Adrenal gland (tissue), 12 donors: ENCODE data around the gene GCG. TPM values are rescaled to one million over a fixed set of nuclear protein-coding genes. Genes with fewer than 3 reads are reported as not detected.

ENCODE experiments used
- DNase-seq, 7 donors: peaks; one replicate each; pipeline ENCODE4 v3.0.0-alpha.2; 2019 to 2020
- H3K27ac ChIP-seq, 5 donors: fragments of 200-600 bp; sonication (generic) in 4 of 5; 1 replicate in 3 of 5; 2 replicates in 2 of 5; pipeline versions ENCODE4 v1.5.1 to v1.8.0; 2016 to 2020; ENCODE audit warnings: mild to moderate bottlenecking in 1 of 5
- H3K27me3 ChIP-seq: fragments of 200-600 bp; 2 replicates; pipeline ENCODE4 v1.8.0; 2021
- H3K36me3 ChIP-seq, 2 donors: fragments of 200-600 bp; replicated peaks in 1 of 2; 1 replicate in 1 of 2; 2 replicates in 1 of 2; pipeline versions ENCODE4 v1.5.1 to v1.8.0; 2018 to 2022
- H3K4me1 ChIP-seq, 2 donors: fragments of 200-600 bp; replicated peaks in 1 of 2; 1 replicate in 1 of 2; 2 replicates in 1 of 2; pipeline versions ENCODE4 v1.5.1 to v1.8.0; 2018 to 2021
- H3K4me3 ChIP-seq, 4 donors: fragments of 200-600 bp; sonication (generic) in 3 of 4; one replicate each; pipeline ENCODE4 v1.5.1; 2016 to 2018
- H3K9me3 ChIP-seq, 3 donors: fragments of 200-600 bp; sonication (generic) in 1 of 3; replicated peaks in 1 of 3; 1 replicate in 2 of 3; 2 replicates in 1 of 3; pipeline versions ENCODE4 v1.5.1 to v1.8.0; 2016 to 2021
- CTCF ChIP-seq, 6 experiments: fragments of 450-650 bp in 4 of 6; fragments of 200-600 bp in 2 of 6; sonication (generic) in 1 of 6; IDR thresholded peaks; 1 replicate in 5 of 6; 2 replicates in 1 of 6; pipeline versions ENCODE4 v1.5.1 to v1.8.0; 2016 to 2021; ENCODE audit warnings: antibody characterized with exemption in 6 of 6, mild to moderate bottlenecking in 2 of 6, moderate library complexity in 1 of 6
- POLR2A ChIP-seq, 2 donors: fragments of 450-650 bp; IDR thresholded peaks; one replicate each; pipeline ENCODE4 v1.6.1; 2017; ENCODE audit warnings: antibody characterized with exemption in 2 of 2, mild to moderate bottlenecking in 2 of 2, moderate library complexity in 1 of 2
- WGBS, 4 donors: extraction: QIAGEN DNeasy Blood & Tissue Kit in 2 of 4; methylation state at CpG; one replicate each; pipeline versions ENCODE4 v1.1.5 to v1.1.7; 2013 to 2017; 5-methylcytosine and 5-hydroxymethylcytosine counted together
- intact Hi-C, 2 donors: fragments of 100-400 bp; cut with DNase I; formaldehyde crosslinking; loops; one replicate each; pipeline versions ENCODE4 v1.14.1 to v1.15.0; 2022 to 2023
- polyA plus RNA-seq, 3 donors: library from polyadenylated mRNA; stranded (reverse); fragments of 200-250 nt in 2 of 3; fragments of 350-450 nt in 1 of 3; fragmentation: Illumina TruSeq in 1 of 3; extraction: RNeasy Lipid Tissue Mini Kit (QIAGEN cat#74804) in 1 of 3; gene quantifications; one replicate each; pipeline ENCODE4 v1.2.3, GENCODE V29; 2013 to 2014
- total RNA-seq, 9 donors: library from RNA; depleted of rRNA in 4 of 9; stranded (reverse); fragments of >200 nt in 4 of 9; fragments of 120-200 nt in 1 of 9; fragmentation: NEBNext Ultra II Directional in 1 of 9; extraction: Animal tissue kit (Norgen Biotek cat#: 25700) in 1 of 9; gene quantifications; one replicate each; pipeline versions ENCODE4 v1.1.0 to v1.2.4, GENCODE V29; 2013 to 2023
- donor health status: healthy with polysubstance abuse.
- donor health status: Bipolar disorder and iron deficiency.
- donor health status: DM: yes; HTN: yes; CAD: no.
- donor health status: DM: no; HTN: no; CAD: no.
- donor health status: DM: no; HTN: no; CAD: no.
- donor health status: DM: yes; HTN: yes; CAD: no.

GCG gene
- total and polyA plus RNA-seq, 12 donors: 0.22 to 0.51 TPM; not detected in 10

GRCh38 chr2:162107361-162107901 is 44.6 kb downstream of the GCG start:
- Histone ChIP-seq H3K36me3 (no peaks in the 10 kb centered on the region), H3K4me1 (peaks cover 4 to 6% of the 10 kb centered on the region in 2 donors), H3K4me3 (no peak overlapping the region), H3K27ac (no peak overlapping the region), H3K27me3 (no peaks in the 10 kb centered on the region), H3K9me3 (no peaks in the 10 kb centered on the region)
- whole genome bisulfite sequencing, 4 donors: 90 to 95% (median 90%) methylated on average over 4 of the region's 4 CpGs
- TF ChIP-seq CTCF (IDR thresholded peaks at IDR 0.05): no peak
- no peak for TF ChIP-seq POLR2A (IDR thresholded peaks at IDR 0.05)
- no peak for DNase-seq
- intact Hi-C loops: no loop called here

- WGBS, 4 donors: 36 to 61% (median 51%) methylated on average over 1 of the region's 1 CpG
- TF ChIP-seq POLR2A (IDR thresholded peaks at IDR 0.05): no peak
- no peak for TF ChIP-seq CTCF (IDR thresholded peaks at IDR 0.05)
- intact Hi-C loops: no loop called here
Observed at GRCh38 chr2:162106746-162107145, 45.3 kb downstream of the GCG start.

GRCh38 chr2:162106146-162106551 is 45.9 kb downstream of the GCG start:
- Histone ChIP-seq H3K27me3 (no peaks in the 10 kb centered on the region), H3K36me3 (no peaks in the 10 kb centered on the region), H3K4me3 (no peak overlapping the region), H3K27ac (no peak overlapping the region), H3K9me3 (no peaks in the 10 kb centered on the region), H3K4me1 (peaks cover 4 to 6% of the 10 kb centered on the region in 2 donors)
- 68 to 79% (median 70%) methylated on average over 3 of the region's 3 CpGs for WGBS, 4 donors
- no peak for DNase-seq
- intact Hi-C loops: no loop called here
- no peak for TF ChIP-seq POLR2A (IDR thresholded peaks at IDR 0.05)
- TF ChIP-seq CTCF (IDR thresholded peaks at IDR 0.05): no peak

More at GRCh38 chr2:162106746-162107145, 45.3 kb downstream of the GCG start:
- H3K4me1 ChIP-seq: peaks cover 4 to 6% of the 10 kb centered on the region in 2 donors
- no peak for DNase-seq
- H3K9me3 ChIP-seq: no peaks in the 10 kb centered on the region
- no peaks in the 10 kb centered on the region for H3K36me3 ChIP-seq
- no peaks in the 10 kb centered on the region for H3K27me3 ChIP-seq
- H3K4me3 ChIP-seq: no peak overlapping the region
- peak overlapping the region in 1 of 5 donors; percentile 10 for H3K27ac ChIP-seq

- intact Hi-C loops: no loop called here
- H3K27ac ChIP-seq: no peak overlapping the region
- WGBS, 4 donors: 57 to 70% (median 64%) methylated on average over 3 of the region's 3 CpGs
Observed at GRCh38 chr2:162103443-162104009, 48.5 kb downstream of the GCG start.

More at GRCh38 chr2:162103443-162104009, 48.5 kb downstream of the GCG start:
- no peaks in the 10 kb centered on the region for H3K27me3 ChIP-seq
- peak in 6 of 7 donors; percentile 33 to 69 (median 64) for DNase-seq
- no peaks in the 10 kb centered on the region for H3K36me3 ChIP-seq
- TF ChIP-seq POLR2A (IDR thresholded peaks at IDR 0.05) (no peak), CTCF (IDR thresholded peaks at IDR 0.05) (no peak)
- peaks cover 6 to 9% of the 10 kb centered on the region in 2 donors for H3K4me1 ChIP-seq
- H3K9me3 ChIP-seq: no peaks in the 10 kb centered on the region
- H3K4me3 ChIP-seq: no peak overlapping the region
